ENCODE measurements around the gene SSBP3. TPM values are rescaled to one million over a fixed set of nuclear protein-coding genes. Genes with fewer than 3 reads are reported as not detected.

The SSBP3 gene
- total and polyA plus RNA-seq, 2 of the 13 experiments (the other 11 are each of a cell fraction or from before 2014, with no cell fraction given), result 8.5 to 17.6 TPM

- no peak overlapping the region for H3K4me3 ChIP-seq (replicated peaks in 1 of 3; ENCODE audit: insufficient read depth in 1 of 3, low read depth in 2 of 3, low read length in 3 of 3)
- TF ChIP-seq NKX3-1 (CRISPR knock-in tag; IDR thresholded peaks at IDR 0.05) (no peak), ZNF605 (CRISPR knock-in tag; IDR thresholded peaks at IDR 0.05) (no peak), MBNL3 (CRISPR knock-in tag; conservative IDR thresholded peaks at IDR 0.05) (no peak), MLLT10 (CRISPR knock-in tag; IDR thresholded peaks at IDR 0.05) (no peak), RFXAP (CRISPR knock-in tag; IDR thresholded peaks at IDR 0.05; ENCODE audit: borderline replicate concordance) (no peak), ZNF558 (CRISPR knock-in tag; IDR thresholded peaks at IDR 0.05; ENCODE audit: borderline replicate concordance) (no peak), IRF1 (CRISPR knock-in tag; IDR thresholded peaks at IDR 0.05; ENCODE audit: low read depth) (no peak)
- TF ChIP-seq, protein P1, sequence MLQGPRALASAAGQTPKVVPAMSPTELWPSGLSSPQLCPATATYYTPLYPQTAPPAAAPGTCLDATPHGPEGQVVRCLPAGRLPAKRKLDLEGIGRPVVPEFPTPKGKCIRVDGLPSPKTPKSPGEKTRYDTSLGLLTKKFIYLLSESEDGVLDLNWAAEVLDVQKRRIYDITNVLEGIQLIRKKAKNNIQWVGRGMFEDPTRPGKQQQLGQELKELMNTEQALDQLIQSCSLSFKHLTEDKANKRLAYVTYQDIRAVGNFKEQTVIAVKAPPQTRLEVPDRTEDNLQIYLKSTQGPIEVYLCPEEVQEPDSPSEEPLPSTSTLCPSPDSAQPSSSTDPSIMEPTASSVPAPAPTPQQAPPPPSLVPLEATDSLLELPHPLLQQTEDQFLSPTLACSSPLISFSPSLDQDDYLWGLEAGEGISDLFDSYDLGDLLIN (CRISPR knock-in tag; IDR thresholded peaks at IDR 0.05; ENCODE audit: borderline replicate concordance), result no peak
- TF ChIP-seq, protein P2, sequence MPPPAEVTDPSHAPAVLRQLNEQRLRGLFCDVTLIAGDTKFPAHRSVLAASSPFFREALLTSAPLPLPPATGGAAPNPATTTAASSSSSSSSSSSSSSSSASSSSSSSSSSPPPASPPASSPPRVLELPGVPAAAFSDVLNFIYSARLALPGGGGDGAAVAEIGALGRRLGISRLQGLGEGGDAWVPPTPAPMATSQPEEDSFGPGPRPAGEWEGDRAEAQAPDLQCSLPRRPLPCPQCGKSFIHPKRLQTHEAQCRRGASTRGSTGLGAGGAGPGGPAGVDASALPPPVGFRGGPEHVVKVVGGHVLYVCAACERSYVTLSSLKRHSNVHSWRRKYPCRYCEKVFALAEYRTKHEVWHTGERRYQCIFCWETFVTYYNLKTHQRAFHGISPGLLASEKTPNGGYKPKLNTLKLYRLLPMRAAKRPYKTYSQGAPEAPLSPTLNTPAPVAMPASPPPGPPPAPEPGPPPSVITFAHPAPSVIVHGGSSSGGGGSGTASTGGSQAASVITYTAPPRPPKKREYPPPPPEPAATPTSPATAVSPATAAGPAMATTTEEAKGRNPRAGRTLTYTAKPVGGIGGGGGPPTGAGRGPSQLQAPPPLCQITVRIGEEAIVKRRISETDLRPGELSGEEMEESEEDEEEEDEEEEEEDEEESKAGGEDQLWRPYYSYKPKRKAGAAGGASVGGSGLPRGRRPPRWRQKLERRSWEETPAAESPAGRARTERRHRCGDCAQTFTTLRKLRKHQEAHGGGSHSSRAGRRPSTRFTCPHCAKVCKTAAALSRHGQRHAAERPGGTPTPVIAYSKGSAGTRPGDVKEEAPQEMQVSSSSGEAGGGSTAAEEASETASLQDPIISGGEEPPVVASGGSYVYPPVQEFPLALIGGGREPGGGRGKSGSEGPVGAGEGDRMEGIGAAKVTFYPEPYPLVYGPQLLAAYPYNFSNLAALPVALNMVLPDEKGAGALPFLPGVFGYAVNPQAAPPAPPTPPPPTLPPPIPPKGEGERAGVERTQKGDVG (CRISPR knock-in tag; IDR thresholded peaks at IDR 0.05; ENCODE audit: borderline replicate concordance), result no peak
- ChIA-PET CTCF (ENCODE audit: low intra/inter-chr PET ratio, low total read pairs) (no interaction called here), POLR2A (no interaction called here)
- H3K4me1 ChIP-seq (ENCODE audit: insufficient read depth, low read length), result peaks cover 14% of the 10 kb centered on the region; the same call in 1 of the 2 replicates
- intact Hi-C loops (cut with micrococcal nuclease; ENCODE audit: unreplicated experiment) (no loop called here), in situ Hi-C loops (cut with HindIII; ENCODE audit: extremely low pct_ligation_motif_present, low pct_unique_long_range_greater_than_20kb) (no loop called here)
- H3K27me3 ChIP-seq (ENCODE audit: control insufficient read depth in 1 of 2, insufficient read depth in 2 of 2, low read length in 2 of 2), result no peaks in the 10 kb centered on the region; a peak in 1 of 5 replicates
- no peaks in the 10 kb centered on the region for H4K20me1 ChIP-seq (ENCODE audit: insufficient read depth, low read length)
- no peak overlapping the region for H3K9ac ChIP-seq (ENCODE audit: insufficient read depth, low read depth, low read length)
- no TSS peak for BruUV-seq (replicated peaks)
- peaks cover 5% of the 10 kb centered on the region for H3K79me2 ChIP-seq (ENCODE audit: insufficient read depth, low read length)
- peaks cover 19 to 47% of the 10 kb centered on the region in 2 experiments for H3K36me3 ChIP-seq (replicated peaks in 1 of 2; ENCODE audit: control insufficient read depth in 1 of 2, insufficient read depth in 2 of 2, low read length in 2 of 2)
- no peak for DNase-seq (ENCODE audit: low spot score)
- no peak overlapping the region for H3K4me2 ChIP-seq (ENCODE audit: low read depth, low read length)
- 95% methylated on average over 4 of the region's 4 CpGs for WGBS (ENCODE audit: low lambda C conversion rate)
- no peaks in the 10 kb centered on the region for H3K9me3 ChIP-seq (ENCODE audit: low read length)
- no peak overlapping the region for H3K27ac ChIP-seq (ENCODE audit: extremely low read length, insufficient read depth, low read length)
- no peak overlapping the region for H2AFZ ChIP-seq (ENCODE audit: low read length)
- no peak for ATAC-seq
- FAIRE-seq, result no peak
These were observed 12.1 kb downstream of the SSBP3 start for GRCh38 chr1:54394104-54394503.
